ENCODE measurements around the gene COA8. TPM values are rescaled to one million over a fixed set of nuclear protein-coding genes. Genes with fewer than 3 reads are reported as not detected.

COA8 gene
- polyA plus RNA-seq, 3 donors: 13.2 to 58.1 (median 52.3) TPM

GRCh38 chr14:103597623-103598377 is 35.0 kb downstream of the COA8 start:
- Mint-ChIP-seq H3K36me3 (peaks cover 4 to 5% of the 10 kb centered on the region in 2 donors), H3K9me3 (peaks cover 0 to 2% (median 0%) of the 10 kb centered on the region in 7 donors), H3K4me3 (no peak overlapping the region), H3K27ac (no peak overlapping the region), H3K4me1 (peaks cover 15% of the 10 kb centered on the region), H3K27me3 (ENCODE audit: low read depth in 3 of 3) (peaks cover 0 to 2% (median 0%) of the 10 kb centered on the region in 3 donors)
- no peaks in the 10 kb centered on the region for H3K27me3 ChIP-seq (ENCODE audit: control insufficient read depth in 2 of 2, insufficient read depth in 2 of 2, low read length in 2 of 2)
- intact Hi-C loops (cut with micrococcal nuclease): no loop called here
- H3K27ac ChIP-seq (ENCODE audit: low read depth in 1 of 2, low read length in 2 of 2): no peak overlapping the region
- H3K9me3 ChIP-seq (replicated peaks in 1 of 2; ENCODE audit: control insufficient read depth in 1 of 2, insufficient read depth in 1 of 2, low read length in 2 of 2): no peaks in the 10 kb centered on the region
- TF ChIP-seq CTCF (IDR thresholded peaks at IDR 0.05): no peak
- H2AFZ ChIP-seq (ENCODE audit: insufficient read depth, low read depth, low read length, poor library complexity, severe bottlenecking): no peak overlapping the region
- no peak overlapping the region for H3K4me2 ChIP-seq (replicated peaks; ENCODE audit: extremely low read depth, low read length, poor library complexity, severe bottlenecking)
- H4K20me1 ChIP-seq (ENCODE audit: insufficient read depth, low read length): no peaks in the 10 kb centered on the region
- DNase-seq: no peak
- no peaks in the 10 kb centered on the region for H3K79me2 ChIP-seq (ENCODE audit: insufficient read depth, low read length)
- peaks cover 5 to 8% of the 10 kb centered on the region in 2 donors for H3K4me1 ChIP-seq (ENCODE audit: control insufficient read depth in 1 of 2, insufficient read depth in 2 of 2, low read length in 2 of 2)
- 100% methylated on average over 5 of the region's 10 CpGs for WGBS (ENCODE audit: insufficient coverage)
- H3K36me3 ChIP-seq (replicated peaks in 1 of 2; ENCODE audit: control insufficient read depth in 1 of 2, insufficient read depth in 2 of 2, low read length in 2 of 2): no peaks in the 10 kb centered on the region
- no peak overlapping the region for H3K9ac ChIP-seq (ENCODE audit: insufficient read depth, low read length, poor library complexity, severe bottlenecking)
- no peak overlapping the region for H3K4me3 ChIP-seq (replicated peaks in 1 of 3; ENCODE audit: low read depth in 2 of 3, low read length in 3 of 3)

GRCh38 chr14:103600503-103600902 is 37.7 kb downstream of the COA8 start:
- Histone ChIP-seq H2AFZ (ENCODE audit: insufficient read depth, low read depth, low read length, poor library complexity, severe bottlenecking) (no peak overlapping the region), H4K20me1 (ENCODE audit: insufficient read depth, low read length) (no peaks in the 10 kb centered on the region), H3K9me3 (replicated peaks in 1 of 2; ENCODE audit: control insufficient read depth in 1 of 2, insufficient read depth in 1 of 2, low read length in 2 of 2) (no peaks in the 10 kb centered on the region), H3K4me3 (replicated peaks in 1 of 3; ENCODE audit: low read depth in 2 of 3, low read length in 3 of 3) (no peak overlapping the region), H3K4me2 (replicated peaks; ENCODE audit: extremely low read depth, low read length, poor library complexity, severe bottlenecking) (no peak overlapping the region), H3K4me1 (ENCODE audit: control insufficient read depth in 1 of 2, insufficient read depth in 2 of 2, low read length in 2 of 2) (peaks cover 5 to 8% of the 10 kb centered on the region in 2 donors), H3K27me3 (ENCODE audit: control insufficient read depth in 2 of 2, insufficient read depth in 2 of 2, low read length in 2 of 2) (no peaks in the 10 kb centered on the region), H3K36me3 (replicated peaks in 1 of 2; ENCODE audit: control insufficient read depth in 1 of 2, insufficient read depth in 2 of 2, low read length in 2 of 2) (no peaks in the 10 kb centered on the region), H3K9ac (ENCODE audit: insufficient read depth, low read length, poor library complexity, severe bottlenecking) (no peak overlapping the region), H3K27ac (ENCODE audit: low read depth in 1 of 2, low read length in 2 of 2) (no peak overlapping the region), H3K79me2 (ENCODE audit: insufficient read depth, low read length) (no peaks in the 10 kb centered on the region)
- Mint-ChIP-seq H3K36me3 (peaks cover under 1 to 6% of the 10 kb centered on the region in 2 donors), H3K4me1 (peaks cover 23% of the 10 kb centered on the region), H3K27me3 (ENCODE audit: low read depth in 3 of 3) (peaks cover 2 to 8% (median 6%) of the 10 kb centered on the region in 3 donors), H3K4me3 (no peak overlapping the region), H3K27ac (no peak overlapping the region), H3K9me3 (peaks cover 0 to 13% (median 5%) of the 10 kb centered on the region in 7 donors)
- intact Hi-C loops (cut with micrococcal nuclease): no loop called here
- no CpG with 5 or more reads among the region's 5 CpGs for WGBS (ENCODE audit: insufficient coverage)
- no peak for TF ChIP-seq CTCF (IDR thresholded peaks at IDR 0.05)
- no peak for DNase-seq
